Coronary artery (tissue), 2 donors: ENCODE measurements around the gene CFAP20DC.

Source experiments
- DNase-seq: peaks from one replicate; pipeline ENCODE4 v3.0.0-alpha.2; 2017; ENCODE audit warnings: low spot score
- H3K27ac ChIP-seq, 2 donors: fragments of 200-600 bp; sonication (generic); one replicate each; pipeline ENCODE4 v1.5.1; 2016 to 2019
- H3K4me3 ChIP-seq: fragments of 200-600 bp; sonication (generic); 2 replicates; pipeline ENCODE4 v1.5.1; 2016; ENCODE audit warnings: mild to moderate bottlenecking, moderate library complexity
- TF ChIP-seq, protein P1 (sequence below): fragments of 200-600 bp; sonication (generic); IDR thresholded peaks from one replicate; pipeline ENCODE4 v1.5.1; 2019; ENCODE audit warnings: antibody characterized with exemption

The CFAP20DC gene

GRCh38 chr3:58751235-58751634, 298.6 kb downstream of the CFAP20DC start:
- no peak for DNase-seq
- H3K4me3 ChIP-seq: no peak overlapping the region
- H3K27ac ChIP-seq: no peak overlapping the region
- TF ChIP-seq, protein P1, sequence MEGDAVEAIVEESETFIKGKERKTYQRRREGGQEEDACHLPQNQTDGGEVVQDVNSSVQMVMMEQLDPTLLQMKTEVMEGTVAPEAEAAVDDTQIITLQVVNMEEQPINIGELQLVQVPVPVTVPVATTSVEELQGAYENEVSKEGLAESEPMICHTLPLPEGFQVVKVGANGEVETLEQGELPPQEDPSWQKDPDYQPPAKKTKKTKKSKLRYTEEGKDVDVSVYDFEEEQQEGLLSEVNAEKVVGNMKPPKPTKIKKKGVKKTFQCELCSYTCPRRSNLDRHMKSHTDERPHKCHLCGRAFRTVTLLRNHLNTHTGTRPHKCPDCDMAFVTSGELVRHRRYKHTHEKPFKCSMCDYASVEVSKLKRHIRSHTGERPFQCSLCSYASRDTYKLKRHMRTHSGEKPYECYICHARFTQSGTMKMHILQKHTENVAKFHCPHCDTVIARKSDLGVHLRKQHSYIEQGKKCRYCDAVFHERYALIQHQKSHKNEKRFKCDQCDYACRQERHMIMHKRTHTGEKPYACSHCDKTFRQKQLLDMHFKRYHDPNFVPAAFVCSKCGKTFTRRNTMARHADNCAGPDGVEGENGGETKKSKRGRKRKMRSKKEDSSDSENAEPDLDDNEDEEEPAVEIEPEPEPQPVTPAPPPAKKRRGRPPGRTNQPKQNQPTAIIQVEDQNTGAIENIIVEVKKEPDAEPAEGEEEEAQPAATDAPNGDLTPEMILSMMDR: no peak

DNA sequence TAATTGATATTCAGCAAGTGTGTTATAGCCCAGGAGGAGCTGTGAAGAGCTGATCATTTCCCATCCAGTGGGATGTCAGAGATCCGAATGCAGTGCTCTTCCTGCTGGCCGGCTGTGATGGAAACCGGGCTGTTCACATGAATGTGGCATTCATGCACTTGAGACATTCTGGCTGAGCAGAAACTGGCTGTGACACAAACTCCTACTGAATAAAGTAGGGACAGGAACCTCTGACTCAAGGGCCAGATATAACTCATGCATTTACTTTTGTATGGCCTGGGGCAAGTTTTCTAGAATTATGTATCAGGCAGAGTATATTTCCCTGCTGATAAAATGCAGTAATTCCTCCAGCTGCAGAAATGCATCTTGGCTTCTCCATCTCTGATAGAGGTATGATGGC, 299.9 kb downstream of the CFAP20DC start:
- TF ChIP-seq, protein P1: no peak
- DNase-seq: no peak
- Histone ChIP-seq H3K27ac (no peak overlapping the region), H3K4me3 (no peak overlapping the region)

- DNase-seq: no peak
- Histone ChIP-seq H3K27ac (no peak overlapping the region), H3K4me3 (no peak overlapping the region)
- TF ChIP-seq, protein P1: no peak
Measured at GRCh38 chr3:58748024-58748423, 301.8 kb downstream of the CFAP20DC start.

DNA sequence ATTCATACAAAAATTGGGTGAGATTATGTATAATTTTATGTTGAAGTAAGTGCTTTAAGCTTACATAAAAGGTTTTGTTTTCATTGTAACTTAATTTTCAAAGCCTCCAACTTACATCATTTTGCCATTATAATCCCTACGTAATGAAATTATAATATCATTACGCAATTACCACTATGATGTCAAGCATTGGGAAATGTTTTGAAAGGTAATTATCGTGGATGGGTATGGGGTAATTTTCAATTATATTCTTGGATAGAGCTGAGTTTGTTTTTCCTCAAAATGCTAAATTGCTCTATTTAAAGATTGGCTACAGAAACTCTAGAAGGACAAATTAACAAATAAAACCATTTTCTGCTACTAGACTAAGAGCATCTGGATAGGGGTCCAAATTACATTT, 303.1 kb downstream of the CFAP20DC start:
- no peak overlapping the region for H3K4me3 ChIP-seq
- DNase-seq: no peak
- no peak overlapping the region for H3K27ac ChIP-seq
- TF ChIP-seq, protein P1: no peak

- TF ChIP-seq, protein P1: no peak
- no peak overlapping the region for H3K27ac ChIP-seq
- no peak overlapping the region for H3K4me3 ChIP-seq
- DNase-seq: no peak
Measured at GRCh38 chr3:58743296-58743695, 306.5 kb downstream of the CFAP20DC start.

GRCh38 chr3:58742239-58742638, 307.6 kb downstream of the CFAP20DC start:
- Histone ChIP-seq H3K27ac (no peak overlapping the region), H3K4me3 (no peak overlapping the region)
- DNase-seq: no peak
- TF ChIP-seq, protein P1: no peak

DNA sequence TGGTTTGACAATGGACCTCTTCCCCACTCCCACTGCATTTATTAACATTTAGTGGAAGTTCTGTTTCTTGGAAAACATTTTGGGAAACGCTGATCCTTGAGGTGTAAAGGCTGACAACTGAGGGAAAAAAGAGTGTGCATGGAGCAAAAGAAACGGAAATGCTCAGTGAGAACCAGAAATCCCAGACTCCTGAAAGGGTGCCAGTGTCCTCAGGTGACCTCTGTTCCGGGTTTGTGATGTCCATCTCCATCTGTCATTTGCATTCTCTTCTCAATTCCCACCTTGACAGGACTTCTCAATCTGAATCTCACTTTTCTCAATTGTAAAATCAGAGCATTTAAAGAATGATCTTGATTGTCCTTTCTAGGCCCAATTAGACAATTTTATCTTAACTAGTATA, 312.2 kb downstream of the CFAP20DC start:
- DNase-seq: no peak

More for the DNA sequence above, 312.2 kb downstream of the CFAP20DC start:
- TF ChIP-seq, protein P1: no peak
- H3K27ac ChIP-seq: no peak overlapping the region
- no peak overlapping the region for H3K4me3 ChIP-seq
